HEK293 (cell line): ENCODE data around the gene PRKD1.

Source experiments
- CTCF ChIA-PET: fragments of 350-600 bp; formaldehyde crosslinking; extraction: SDS; loops from one replicate; lab custom pipeline; 2021; ENCODE audit warnings: antibody characterized with exemption; lab: Yijun Ruan, JAX
- POLR2A ChIA-PET: fragments of 300-600 bp; formaldehyde crosslinking; extraction: SDS; loops from one replicate; lab custom pipeline; 2020; ENCODE audit warnings: antibody characterized with exemption, inconsistent platforms; lab: Yijun Ruan, JAX
- H3K27ac ChIP-seq: fragments of 200-500 bp; sonication (Bioruptor generic); 2 replicates; pipeline ENCODE4 v1.5.1; 2014; ENCODE audit warnings: low read depth, low read length, control low read depth, inconsistent platforms; ENCODE audit errors: extremely low read depth
- H3K36me3 ChIP-seq, 2 experiments: fragments of 200-500 bp in 1 of 2; sonication (Bioruptor generic) in 1 of 2; 1 replicate in 1 of 2; 2 replicates in 1 of 2; pipeline ENCODE4 v1.5.1; 2014 to 2017; ENCODE audit warnings: inconsistent platforms in 2 of 2, low read length in 2 of 2; ENCODE audit not compliant: control insufficient read depth in 2 of 2, insufficient read depth in 1 of 2
- H3K4me1 ChIP-seq: fragments of 200-500 bp; sonication (Bioruptor generic); 2 replicates; pipeline ENCODE4 v1.5.1; 2014; ENCODE audit warnings: mild to moderate bottlenecking, low read length, inconsistent platforms; ENCODE audit not compliant: control insufficient read depth, insufficient read depth
- H3K4me3 ChIP-seq: 2 replicates; pipeline ENCODE4 v1.5.1; 2011; ENCODE audit warnings: low read depth, mild to moderate bottlenecking, control low read depth, low read length, moderate library complexity
- H3K9me3 ChIP-seq: fragments of 200-500 bp; sonication (Bioruptor generic); 2 replicates; pipeline ENCODE4 v1.5.1; 2014; ENCODE audit warnings: low read depth, low read length, inconsistent platforms; ENCODE audit not compliant: control insufficient read depth, insufficient read depth
- BCL6B ChIP-seq: fragments of 450-650 bp; formaldehyde crosslinking; IDR thresholded peaks from 2 replicates; pipeline ENCODE4 v1.5.1; 2017; ENCODE audit warnings: missing biosample characterization, missing genetic modification characterization
- GLI2 ChIP-seq: fragments of 450-650 bp; formaldehyde crosslinking; IDR thresholded peaks from 2 replicates; pipeline ENCODE4; 2017; ENCODE audit warnings: missing biosample characterization, missing genetic modification characterization, low read depth, borderline replicate concordance
- HIC1 ChIP-seq: fragments of 450-650 bp; formaldehyde crosslinking; IDR thresholded peaks from 2 replicates; pipeline ENCODE4 v1.5.1; 2016; ENCODE audit warnings: missing biosample characterization, missing genetic modification characterization
- HOXA7 ChIP-seq: sonication (generic); formaldehyde crosslinking; IDR thresholded peaks from 2 replicates; pipeline ENCODE4 v1.8.1; 2022; ENCODE audit warnings: missing genetic modification reagents, borderline replicate concordance
- REPIN1 ChIP-seq: fragments of 450-650 bp; formaldehyde crosslinking; IDR thresholded peaks from 2 replicates; pipeline ENCODE4 v1.5.1; 2017; ENCODE audit warnings: missing biosample characterization, missing genetic modification characterization, low read depth
- TCF7L2 ChIP-seq: IDR thresholded peaks from 2 replicates; pipeline ENCODE4 v1.6.1; 2011; ENCODE audit warnings: low read depth, mild to moderate bottlenecking, inconsistent platforms, low read length, moderate library complexity, borderline replicate concordance
- ZBTB49 ChIP-seq: fragments of 450-650 bp; formaldehyde crosslinking; IDR thresholded peaks from 2 replicates; pipeline ENCODE4 v1.5.1; 2016; ENCODE audit warnings: missing biosample characterization, missing genetic modification characterization, low read depth
- ZBTB6 ChIP-seq: fragments of 450-650 bp; formaldehyde crosslinking; IDR thresholded peaks from 2 replicates; pipeline ENCODE4 v1.5.1; 2017; ENCODE audit warnings: missing biosample characterization, missing genetic modification characterization
- ZBTB7A ChIP-seq: fragments of 450-650 bp; formaldehyde crosslinking; IDR thresholded peaks from 2 replicates; pipeline ENCODE4 v1.5.1; 2016; ENCODE audit warnings: low read depth, missing biosample characterization, missing genetic modification characterization
- ZNF148 ChIP-seq: fragments of 450-650 bp; formaldehyde crosslinking; IDR thresholded peaks from 2 replicates; pipeline ENCODE4 v1.5.0; 2017; ENCODE audit warnings: missing biosample characterization, missing genetic modification characterization, borderline replicate concordance
- ZNF23 ChIP-seq: fragments of 450-650 bp; formaldehyde crosslinking; IDR thresholded peaks from 2 replicates; pipeline ENCODE4 v1.5.1; 2016; ENCODE audit warnings: missing biosample characterization, missing genetic modification characterization, borderline replicate concordance
- ZNF266 ChIP-seq: fragments of 450-650 bp; formaldehyde crosslinking; IDR thresholded peaks from 2 replicates; pipeline ENCODE4 v1.5.1; 2016; ENCODE audit warnings: missing biosample characterization, missing genetic modification characterization, low read depth
- ZNF354C ChIP-seq: fragments of 450-650 bp; formaldehyde crosslinking; IDR thresholded peaks from 2 replicates; pipeline ENCODE4 v1.5.1; 2016; ENCODE audit warnings: missing biosample characterization, missing genetic modification characterization, low read depth, borderline replicate concordance
- ZNF518A ChIP-seq: fragments of 450-650 bp; formaldehyde crosslinking; conservative IDR thresholded peaks from 2 replicates; pipeline ENCODE4 v1.5.1; 2016; ENCODE audit warnings: low read depth, missing biosample characterization, missing genetic modification characterization
- ZNF629 ChIP-seq: fragments of 450-650 bp; formaldehyde crosslinking; IDR thresholded peaks from 2 replicates; pipeline ENCODE4 v1.5.1; 2017; ENCODE audit warnings: missing biosample characterization, missing genetic modification characterization
- ZSCAN5A ChIP-seq: fragments of 450-650 bp; formaldehyde crosslinking; IDR thresholded peaks from 2 replicates; pipeline ENCODE4 v1.5.1; 2016; ENCODE audit warnings: missing biosample characterization, missing genetic modification characterization

PRKD1 gene

GRCh38 chr14:29607169-29607568 is 320.5 kb downstream of the PRKD1 start:
- ChIA-PET CTCF (interaction anchor here (0.6 kb wide), 1 partner anchor 128 kb away, joined by 3 read pairs; no protein-coding TSS in a partner anchor), POLR2A (interaction anchor here (0.7 kb wide), 1 partner anchor 105 kb away, joined by 10 read pairs; no protein-coding TSS in a partner anchor)

GRCh38 chr14:29603696-29604095 is 324.0 kb downstream of the PRKD1 start:
- CTCF ChIA-PET = no interaction called here
- POLR2A ChIA-PET = no interaction called here
- H3K9me3 ChIP-seq = no peaks in the 10 kb centered on the region
- no peak overlapping the region for H3K4me3 ChIP-seq
- H3K36me3 ChIP-seq = no peaks in the 10 kb centered on the region
- H3K4me1 ChIP-seq = no peaks in the 10 kb centered on the region
- H3K27ac ChIP-seq = no peak overlapping the region
- no peak for TF ChIP-seq ZNF629 (tag by site-specific recombination)
- TF ChIP-seq ZNF23 = no peak
- TF ChIP-seq ZNF266 (tag by site-specific recombination) = no peak
- no peak for TF ChIP-seq GLI2 (tag by site-specific recombination)
- TF ChIP-seq ZNF354C = no peak
- no peak for TF ChIP-seq ZBTB49 (tag by site-specific recombination)
- TF ChIP-seq HIC1 (tag by site-specific recombination) = no peak
- no peak for TF ChIP-seq ZNF518A (tag by site-specific recombination)
- no peak for TF ChIP-seq TCF7L2
- no peak for TF ChIP-seq BCL6B (tag by site-specific recombination)
- no peak for TF ChIP-seq ZBTB7A (tag by site-specific recombination)
- TF ChIP-seq ZNF148 (tag by site-specific recombination) = no peak
- TF ChIP-seq REPIN1 (tag by site-specific recombination) = no peak
- no peak for TF ChIP-seq HOXA7
- no peak for TF ChIP-seq ZSCAN5A (tag by site-specific recombination)

More at GRCh38 chr14:29607169-29607568, 320.5 kb downstream of the PRKD1 start:
- no peak for TF ChIP-seq ZBTB6 (tag by site-specific recombination)
- Histone ChIP-seq H3K4me3 (no peak overlapping the region), H3K36me3 (no peaks in the 10 kb centered on the region), H3K27ac (no peak overlapping the region), H3K4me1 (no peaks in the 10 kb centered on the region), H3K9me3 (no peaks in the 10 kb centered on the region)
